SJSA1 (cell line): ENCODE data around the gene COL6A5. TPM values are rescaled to one million over a fixed set of nuclear protein-coding genes. Genes with fewer than 3 reads are reported as not detected.

Experiments
- DNase-seq, 2 experiments: peaks; one replicate each; pipeline ENCODE4 v3.0.0-alpha.2; 2015 to 2020; ENCODE audit warnings: low spot score in 2 of 2, low read depth in 1 of 2
- H3K27ac ChIP-seq: fragments of 250-450 bp; sonication (Bioruptor Pico); 2 replicates; pipeline ENCODE4 v1.5.1; 2020; ENCODE audit warnings: mild to moderate bottlenecking, moderate library complexity
- H3K27me3 ChIP-seq: fragments of 250-450 bp; sonication (Bioruptor Pico); replicated peaks from 2 replicates; pipeline ENCODE4 v1.5.1; 2020; ENCODE audit warnings: mild to moderate bottlenecking, moderate library complexity
- H3K36me3 ChIP-seq: fragments of 250-450 bp; sonication (Bioruptor Pico); 2 replicates; pipeline ENCODE4 v1.5.1; 2020; ENCODE audit warnings: mild to moderate bottlenecking
- H3K4me1 ChIP-seq: fragments of 250-450 bp; sonication (Bioruptor Pico); replicated peaks from 2 replicates; pipeline ENCODE4 v1.6.1; 2021; ENCODE audit warnings: mild to moderate bottlenecking
- H3K4me3 ChIP-seq: fragments of 250-450 bp; sonication (Bioruptor Pico); 2 replicates; pipeline ENCODE4 v1.5.1; 2020; ENCODE audit warnings: mild to moderate bottlenecking
- H3K9me3 ChIP-seq: fragments of 250-450 bp; sonication (Bioruptor Pico); replicated peaks from 2 replicates; pipeline ENCODE4 v1.5.1; 2020; ENCODE audit warnings: mild to moderate bottlenecking
- total RNA-seq: library from RNA; depleted of rRNA; stranded (reverse); fragments of >200 nt; shearing (Covaris generic); gene quantifications from 2 replicates; pipeline ENCODE4 v1.2.3, GENCODE V29; 2014

Gene COL6A5
- total RNA-seq, 1 experiment from 2014 or later, result not detected

DNA sequence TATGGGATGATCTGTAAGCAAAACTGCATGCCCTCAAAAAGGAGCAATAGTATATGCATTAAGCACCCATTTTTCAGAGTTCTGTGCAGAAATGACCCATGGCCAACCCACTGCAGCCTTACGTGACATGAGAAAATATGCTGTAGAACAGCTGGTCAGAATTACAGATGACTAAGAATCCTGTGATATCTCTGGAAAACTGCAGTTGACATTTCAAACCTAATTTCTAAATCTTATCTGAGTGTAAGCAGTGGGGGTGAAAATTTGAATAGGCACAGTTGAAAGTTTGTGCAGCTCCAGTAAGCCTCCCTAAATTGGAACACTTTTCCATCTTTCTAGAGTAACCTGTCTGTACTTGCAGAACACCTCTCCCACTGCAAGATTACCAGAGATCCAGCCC, 142.8 kb downstream of the COL6A5 start:
- Histone ChIP-seq H3K27me3 (no peaks in the 10 kb centered on the region), H3K27ac (no peak overlapping the region), H3K4me3 (no peak overlapping the region), H3K9me3 (no peaks in the 10 kb centered on the region), H3K36me3 (no peaks in the 10 kb centered on the region), H3K4me1 (no peaks in the 10 kb centered on the region)
- DNase-seq, result no peak

DNA sequence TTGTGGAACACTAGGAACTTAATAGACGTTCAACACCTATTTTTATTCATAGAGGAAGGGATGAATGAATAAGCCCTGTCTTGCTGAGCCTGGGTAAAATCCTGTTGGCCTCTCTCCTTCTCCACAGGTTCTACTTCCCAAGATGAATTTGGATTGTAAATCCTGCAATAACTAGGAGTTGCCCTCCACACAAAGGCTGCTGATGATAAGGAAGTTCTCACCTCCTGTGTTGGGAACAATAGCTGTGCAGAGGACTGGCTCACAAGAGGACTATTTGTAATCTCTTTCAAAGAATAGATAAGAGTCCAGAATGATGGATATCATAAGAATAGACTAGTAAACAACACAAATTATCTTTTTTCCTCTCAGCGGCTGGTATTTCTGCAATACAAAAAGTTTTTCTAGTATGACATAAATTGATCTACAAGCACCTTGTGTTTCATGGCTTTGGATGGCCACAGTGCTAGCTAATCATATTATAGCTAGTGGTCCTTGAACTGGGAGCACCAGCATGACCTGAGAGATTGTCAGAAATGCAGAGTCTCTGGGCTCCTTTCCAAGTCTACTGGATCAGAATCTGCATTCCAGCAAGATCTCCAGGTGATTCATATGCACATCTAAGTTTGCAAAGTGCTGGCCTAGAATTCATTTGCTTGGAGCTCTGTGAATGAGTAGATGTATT, 143.4 kb downstream of the COL6A5 start:
- Histone ChIP-seq H3K4me3 (no peak overlapping the region), H3K4me1 (no peaks in the 10 kb centered on the region), H3K36me3 (no peaks in the 10 kb centered on the region), H3K27ac (no peak overlapping the region), H3K27me3 (no peaks in the 10 kb centered on the region), H3K9me3 (no peaks in the 10 kb centered on the region)
- DNase-seq, result no peak

- H3K4me3 ChIP-seq, result no peak overlapping the region
- H3K36me3 ChIP-seq, result no peaks in the 10 kb centered on the region
- no peaks in the 10 kb centered on the region for H3K9me3 ChIP-seq
- no peaks in the 10 kb centered on the region for H3K27me3 ChIP-seq
- no peak for DNase-seq
- H3K4me1 ChIP-seq, result no peaks in the 10 kb centered on the region
- H3K27ac ChIP-seq, result no peak overlapping the region
Measured at GRCh38 chr3:130490241-130490640, 144.8 kb downstream of the COL6A5 start.

DNA sequence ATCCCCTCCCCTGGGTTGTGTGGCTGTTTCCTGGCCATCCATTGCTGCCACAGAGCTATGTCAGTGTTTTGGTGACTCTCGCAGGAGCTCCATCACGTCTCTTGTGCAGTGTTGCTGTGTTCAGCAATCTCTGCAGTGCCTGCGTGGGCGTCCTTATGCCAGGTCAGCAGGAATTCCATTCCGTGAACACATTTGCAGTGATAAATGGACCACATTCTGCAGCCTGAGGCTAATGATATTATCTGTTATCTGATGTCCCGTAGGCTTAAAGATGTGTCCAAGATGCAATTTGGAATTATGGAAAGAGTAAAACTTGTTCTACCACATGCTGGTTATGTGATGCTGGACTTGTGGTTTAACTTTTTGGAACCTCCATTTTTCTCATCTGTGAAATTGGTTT, 146.0 kb downstream of the COL6A5 start:
- Histone ChIP-seq H3K4me3 (no peak overlapping the region), H3K36me3 (no peaks in the 10 kb centered on the region), H3K4me1 (no peaks in the 10 kb centered on the region), H3K27me3 (no peaks in the 10 kb centered on the region), H3K9me3 (no peaks in the 10 kb centered on the region), H3K27ac (no peak overlapping the region)
- no peak for DNase-seq

DNA sequence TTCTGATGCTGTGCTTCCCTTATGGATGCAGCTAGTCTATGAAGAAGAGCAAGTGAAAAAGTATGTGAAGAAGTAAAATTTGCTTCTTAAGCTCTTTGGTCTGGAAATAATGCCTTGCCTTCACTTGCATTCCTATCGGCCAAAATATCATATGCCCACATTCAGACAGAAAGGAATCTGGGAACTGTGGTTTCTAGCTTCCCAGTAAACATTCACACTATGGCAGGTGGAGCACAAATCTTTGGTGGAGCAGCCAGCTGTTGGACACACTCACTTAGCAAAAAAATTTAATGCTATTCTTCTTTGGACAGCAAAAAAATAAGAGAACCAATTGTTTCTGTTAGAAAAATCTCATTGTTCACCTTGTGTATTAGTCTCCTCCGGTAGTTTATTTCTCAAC, 159.2 kb downstream of the COL6A5 start:
- no peak overlapping the region for H3K27ac ChIP-seq
- no peaks in the 10 kb centered on the region for H3K36me3 ChIP-seq
- H3K4me3 ChIP-seq, result no peak overlapping the region
- DNase-seq, result no peak
- H3K9me3 ChIP-seq, result no peaks in the 10 kb centered on the region
- peaks cover 3% of the 10 kb centered on the region for H3K27me3 ChIP-seq
- H3K4me1 ChIP-seq, result no peaks in the 10 kb centered on the region

GRCh38 chr3:130506031-130506430, 160.6 kb downstream of the COL6A5 start:
- Histone ChIP-seq H3K4me3 (no peak overlapping the region), H3K27me3 (peaks cover 5% of the 10 kb centered on the region), H3K36me3 (no peaks in the 10 kb centered on the region), H3K4me1 (no peaks in the 10 kb centered on the region), H3K9me3 (no peaks in the 10 kb centered on the region), H3K27ac (no peak overlapping the region)
- DNase-seq, result no peak

DNA sequence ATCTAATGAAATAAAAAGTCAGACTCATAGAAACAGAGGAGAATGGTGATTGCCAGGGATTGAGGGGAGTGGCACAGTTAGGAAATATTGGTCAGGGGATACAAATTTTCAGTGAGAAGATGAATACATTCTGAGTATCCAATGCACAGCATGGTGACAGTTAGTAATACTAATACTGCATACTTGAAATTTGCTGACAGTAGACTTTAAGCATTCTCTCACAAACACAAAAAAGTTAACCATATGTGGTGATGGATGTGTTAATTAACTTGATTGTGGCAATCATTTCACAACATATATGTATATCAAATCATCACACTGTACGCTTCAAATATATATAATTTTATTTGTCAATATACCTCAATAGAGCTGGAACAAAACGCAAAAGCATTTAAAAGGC, 162.3 kb downstream of the COL6A5 start:
- H3K27me3 ChIP-seq, result peaks cover 5% of the 10 kb centered on the region
- no peaks in the 10 kb centered on the region for H3K4me1 ChIP-seq
- H3K36me3 ChIP-seq, result no peaks in the 10 kb centered on the region
- no peaks in the 10 kb centered on the region for H3K9me3 ChIP-seq
- H3K27ac ChIP-seq, result no peak overlapping the region
- no peak overlapping the region for H3K4me3 ChIP-seq
- DNase-seq, result no peak

- peaks cover 5% of the 10 kb centered on the region for H3K27me3 ChIP-seq
Measured at GRCh38 chr3:130509008-130509407, 163.5 kb downstream of the COL6A5 start.

GRCh38 chr3:130514681-130515080, 169.2 kb downstream of the COL6A5 start:
- Histone ChIP-seq H3K4me1 (no peaks in the 10 kb centered on the region), H3K27me3 (peaks cover 25% of the 10 kb centered on the region), H3K36me3 (no peaks in the 10 kb centered on the region), H3K9me3 (no peaks in the 10 kb centered on the region), H3K27ac (no peak overlapping the region), H3K4me3 (no peak overlapping the region)
- DNase-seq, result no peak

More at GRCh38 chr3:130509008-130509407, 163.5 kb downstream of the COL6A5 start:
- no peaks in the 10 kb centered on the region for H3K9me3 ChIP-seq
- H3K4me1 ChIP-seq, result no peaks in the 10 kb centered on the region
- H3K36me3 ChIP-seq, result no peaks in the 10 kb centered on the region
- H3K4me3 ChIP-seq, result no peak overlapping the region
- DNase-seq, result no peak
- H3K27ac ChIP-seq, result no peak overlapping the region

- Histone ChIP-seq H3K27ac (no peak overlapping the region), H3K27me3 (peaks cover 25% of the 10 kb centered on the region), H3K4me3 (no peak overlapping the region), H3K9me3 (no peaks in the 10 kb centered on the region), H3K4me1 (no peaks in the 10 kb centered on the region), H3K36me3 (no peaks in the 10 kb centered on the region)
- DNase-seq, result no peak
Measured at GRCh38 chr3:130515755-130516154, 170.3 kb downstream of the COL6A5 start.

- DNase-seq, result no peak
- Histone ChIP-seq H3K4me1 (no peaks in the 10 kb centered on the region), H3K36me3 (no peaks in the 10 kb centered on the region), H3K27me3 (peaks cover 25% of the 10 kb centered on the region), H3K4me3 (no peak within 1 kb of the TSS), H3K27ac (no peak within 1 kb of the TSS), H3K9me3 (no peaks in the 10 kb centered on the region)
Measured at GRCh38 chr3:130516645-130517512, 171.4 kb downstream of the COL6A5 start, which contains the start of gene COL6A6. COL6A6 (plus strand) TSS chr3:130517177; CDS start chr3:130560365, 43,188 bp downstream.

DNA sequence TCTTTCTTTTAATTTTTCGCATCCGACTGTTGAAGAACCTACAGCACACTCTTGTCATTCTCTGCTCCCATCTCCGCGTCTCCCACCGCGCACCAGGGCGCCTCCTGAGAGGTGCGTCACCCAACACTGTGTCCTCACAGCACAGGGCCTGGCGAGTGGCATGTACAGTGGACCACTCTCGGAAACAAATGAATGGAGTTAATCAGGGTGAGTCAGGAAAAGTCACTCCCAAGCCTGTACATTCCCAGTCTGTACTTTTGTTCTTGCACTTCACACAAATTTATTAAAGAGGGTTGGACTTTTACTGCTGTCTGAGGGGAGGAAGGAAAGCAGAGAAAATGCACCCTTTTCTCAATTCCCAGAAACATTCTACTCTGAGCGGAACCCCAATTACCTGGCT, 172.1 kb downstream of the COL6A5 start:
- no peak for DNase-seq
- Histone ChIP-seq H3K27ac (no peak overlapping the region), H3K9me3 (no peaks in the 10 kb centered on the region), H3K27me3 (peaks cover 25% of the 10 kb centered on the region), H3K36me3 (no peaks in the 10 kb centered on the region), H3K4me3 (no peak overlapping the region), H3K4me1 (no peaks in the 10 kb centered on the region)

GRCh38 chr3:130519754-130520153, 174.3 kb downstream of the COL6A5 start:
- Histone ChIP-seq H3K36me3 (no peaks in the 10 kb centered on the region), H3K4me3 (no peak overlapping the region), H3K27ac (no peak overlapping the region), H3K4me1 (no peaks in the 10 kb centered on the region), H3K27me3 (peaks cover 32% of the 10 kb centered on the region), H3K9me3 (no peaks in the 10 kb centered on the region)
- no peak for DNase-seq

GRCh38 chr3:130522399-130522798, 176.9 kb downstream of the COL6A5 start:
- DNase-seq, result no peak
- no peaks in the 10 kb centered on the region for H3K36me3 ChIP-seq
- H3K9me3 ChIP-seq, result no peaks in the 10 kb centered on the region
- peaks cover 28% of the 10 kb centered on the region for H3K27me3 ChIP-seq
- H3K4me1 ChIP-seq, result no peaks in the 10 kb centered on the region
- no peak overlapping the region for H3K4me3 ChIP-seq
- no peak overlapping the region for H3K27ac ChIP-seq
